Activated CD4-positive, alpha-beta T cell treated with anti-CD3 and anti-CD28 coated beads, Interleukin-2, amount 50 U/mL, for 48 hours (primary cell): ENCODE results near the gene LATS2.

Experiments used
- DNase-seq, 2 experiments: peaks; one replicate each; pipeline ENCODE4 v3.0.0-alpha.2; 2020

LATS2 gene

DNA sequence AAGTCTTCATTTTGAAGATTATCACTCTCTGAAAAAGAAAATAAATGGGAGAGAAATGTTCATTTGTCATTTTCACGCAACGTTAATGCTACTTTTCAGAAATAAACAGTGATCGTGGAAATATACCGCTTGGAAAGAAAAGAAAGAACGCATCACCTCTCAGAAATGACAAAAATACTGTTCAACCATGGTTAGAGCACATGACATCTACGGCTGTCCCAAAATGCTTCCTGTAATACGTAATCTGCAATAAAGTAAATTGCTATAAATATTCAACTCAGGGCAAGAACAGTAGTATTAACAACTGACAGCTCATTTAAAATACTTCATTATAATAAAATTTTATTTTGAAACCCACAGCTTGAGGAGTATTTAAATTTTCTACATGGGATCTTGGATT lies 15.2 kb downstream of the LATS2 start:
- no peak for DNase-seq

DNA sequence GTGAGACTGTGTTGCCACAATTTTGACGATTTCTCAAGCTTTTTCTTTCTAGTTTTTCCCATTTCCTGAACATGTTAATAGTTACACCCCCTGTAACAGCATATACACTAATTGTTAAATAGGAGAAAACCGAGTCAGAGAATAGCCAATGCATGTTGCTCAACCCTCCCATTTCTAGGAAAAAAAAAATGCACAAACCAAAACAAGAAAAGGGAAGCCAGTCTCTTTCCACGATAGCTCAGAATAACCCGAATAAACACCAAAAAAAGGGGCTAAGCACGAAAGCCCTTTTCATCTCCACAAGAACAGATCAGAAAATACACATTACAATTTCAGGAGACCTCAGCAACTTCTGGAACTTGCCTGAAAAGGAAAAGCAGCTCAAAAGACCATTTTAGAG lies 16.3 kb downstream of the LATS2 start:
- DNase-seq: no peak

DNA sequence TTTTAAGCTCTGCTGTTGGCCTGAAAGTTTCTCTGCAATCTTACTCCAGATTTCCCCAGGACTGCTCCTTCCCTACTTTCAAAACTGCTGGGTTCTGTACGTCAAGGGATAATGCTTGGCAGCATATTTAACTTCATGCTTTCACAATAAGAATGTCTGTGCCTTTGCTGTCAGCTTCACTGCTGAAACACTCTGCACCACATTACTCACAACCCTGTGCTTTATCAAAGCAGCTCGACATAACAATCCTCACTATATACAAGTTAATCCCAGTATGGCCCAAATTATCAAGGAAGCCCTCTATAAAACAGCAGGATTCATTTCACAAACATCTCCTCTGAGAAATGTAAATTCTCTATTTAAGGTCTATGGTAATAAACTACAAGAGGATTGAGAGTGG lies 17.5 kb downstream of the LATS2 start:
- no peak for DNase-seq

DNA sequence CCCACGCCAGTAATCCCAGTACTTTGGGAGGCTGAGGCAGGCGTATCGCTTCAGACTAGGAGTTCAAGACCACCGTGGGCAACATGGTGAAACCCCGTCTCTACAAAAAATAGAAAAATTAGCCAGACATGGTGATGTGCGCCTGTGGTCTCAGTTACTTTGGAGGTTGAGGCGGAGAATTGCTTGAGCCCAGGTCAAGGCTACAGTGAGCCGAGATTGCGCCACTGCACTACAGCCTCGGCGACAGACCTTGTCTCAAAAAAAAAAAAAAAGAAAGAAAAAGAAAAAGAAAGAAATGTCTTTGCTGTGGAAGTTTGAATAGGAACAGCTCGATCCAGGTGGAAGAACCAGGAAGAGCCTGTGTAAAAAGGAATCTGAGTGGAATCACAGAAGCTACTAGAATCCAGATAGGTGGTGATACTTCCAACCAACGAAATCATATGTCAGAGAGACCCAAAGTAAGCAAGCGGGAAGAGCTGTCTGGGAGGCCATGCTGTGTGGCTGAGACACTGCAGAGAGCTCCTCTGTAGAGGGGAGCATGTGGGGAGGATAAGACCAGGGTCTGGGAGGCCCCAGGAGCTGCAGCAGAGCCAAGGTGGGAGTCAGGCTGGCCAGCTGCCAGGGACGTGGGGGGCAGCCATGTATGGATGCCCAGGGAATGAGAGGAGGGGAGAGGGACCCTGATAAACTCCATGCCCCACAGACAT lies 21.1 kb downstream of the LATS2 start:
- no peak for DNase-seq

DNA sequence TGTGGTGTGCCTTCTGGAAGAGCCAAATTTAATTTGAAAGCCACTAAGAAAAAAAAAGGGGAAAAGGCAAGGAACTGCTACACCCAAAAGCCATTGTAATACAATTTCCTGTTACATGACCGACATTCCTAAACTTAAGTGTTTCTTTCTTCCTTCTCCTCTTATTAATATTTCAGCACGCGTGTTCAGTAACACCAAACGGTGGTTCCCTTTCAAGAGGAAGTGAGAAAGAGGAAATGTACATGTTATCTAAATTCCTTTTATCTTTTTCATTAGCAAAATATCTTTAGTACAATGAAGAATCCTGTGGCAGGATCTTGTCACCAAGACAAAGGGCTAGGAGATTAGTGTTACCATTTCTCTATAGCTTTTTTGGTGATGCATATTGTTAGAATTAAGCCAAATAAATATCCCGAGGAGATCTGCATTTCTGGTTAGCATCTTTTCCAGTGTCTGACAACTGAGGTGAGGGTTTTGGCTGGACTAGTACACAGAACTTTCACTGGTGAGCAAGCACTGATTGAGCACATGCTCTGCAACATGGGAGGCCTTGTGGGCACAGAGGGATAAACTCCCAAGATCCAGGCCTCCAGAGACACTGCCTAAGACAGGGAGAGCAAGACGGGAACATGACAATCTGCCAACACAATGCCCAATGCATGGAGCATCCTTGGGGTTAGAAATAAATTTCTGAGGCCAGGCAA lies 22.1 kb downstream of the LATS2 start:
- no peak for DNase-seq

DNA sequence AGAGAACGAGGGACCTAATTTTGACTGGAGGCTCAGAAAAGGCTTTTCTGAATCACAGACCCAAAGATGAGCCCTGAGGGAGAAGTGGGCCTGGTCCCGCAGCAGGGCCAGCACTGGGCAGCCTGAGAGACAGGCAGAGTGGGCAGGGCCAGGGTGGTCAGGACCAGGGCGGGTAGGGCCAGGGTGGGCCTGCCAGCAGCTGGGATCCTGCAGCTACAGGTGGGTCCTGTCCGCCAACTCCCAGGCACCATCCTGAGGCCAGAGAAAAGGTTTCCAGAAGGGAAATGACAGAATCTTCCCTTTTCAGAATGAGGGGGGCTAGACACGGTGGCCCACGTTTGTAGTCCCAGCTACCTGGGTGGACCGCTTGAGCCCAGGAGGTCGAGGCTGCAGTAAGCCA lies 23.7 kb downstream of the LATS2 start:
- DNase-seq: no peak

DNA sequence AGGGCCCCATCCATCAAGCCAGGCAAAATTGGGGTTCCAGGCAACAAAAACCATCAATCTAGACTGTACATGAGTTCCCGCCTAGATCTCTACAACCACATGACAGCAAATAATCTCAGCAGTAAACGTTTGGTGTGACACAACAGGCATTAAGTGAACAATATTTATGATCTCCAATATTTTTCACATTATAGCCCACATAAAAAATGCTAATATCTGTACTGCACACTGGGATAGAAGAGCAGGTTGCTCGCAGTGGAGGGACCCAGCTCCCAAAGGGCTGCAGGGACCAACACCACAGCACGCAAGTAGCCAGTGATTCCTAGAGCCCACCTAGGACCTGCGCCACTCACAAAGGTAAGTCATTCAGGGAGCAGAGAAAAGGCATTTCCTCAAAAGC lies 25.9 kb downstream of the LATS2 start:
- no peak for DNase-seq

DNA sequence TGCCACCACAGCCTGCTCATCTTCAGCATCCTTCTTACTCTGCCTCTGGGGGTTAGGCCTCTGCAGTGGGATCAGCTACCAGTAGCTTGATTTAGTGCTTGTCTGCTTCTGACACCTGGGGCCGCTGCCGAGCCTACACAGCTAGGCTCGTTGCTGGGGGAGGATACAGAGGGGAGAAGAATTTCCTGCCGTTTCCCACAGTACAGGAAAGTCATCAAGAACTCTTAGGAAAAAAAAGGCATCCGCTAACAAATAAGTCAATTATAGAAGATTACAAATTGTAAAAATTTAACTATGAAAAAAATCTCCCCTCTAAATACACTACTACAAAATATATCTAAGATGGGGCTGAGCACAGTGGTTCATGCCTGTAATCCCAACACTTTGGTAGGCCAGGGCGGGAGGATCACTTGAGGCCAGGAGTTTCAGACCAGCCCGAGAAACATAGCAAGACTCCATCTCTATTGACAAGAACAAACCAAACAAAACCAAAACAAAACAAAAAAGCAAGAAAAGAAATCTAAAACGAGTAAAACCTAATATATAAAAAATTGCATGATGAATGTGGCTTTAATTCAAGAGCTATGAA lies 26.7 kb downstream of the LATS2 start:
- DNase-seq: no peak

DNA sequence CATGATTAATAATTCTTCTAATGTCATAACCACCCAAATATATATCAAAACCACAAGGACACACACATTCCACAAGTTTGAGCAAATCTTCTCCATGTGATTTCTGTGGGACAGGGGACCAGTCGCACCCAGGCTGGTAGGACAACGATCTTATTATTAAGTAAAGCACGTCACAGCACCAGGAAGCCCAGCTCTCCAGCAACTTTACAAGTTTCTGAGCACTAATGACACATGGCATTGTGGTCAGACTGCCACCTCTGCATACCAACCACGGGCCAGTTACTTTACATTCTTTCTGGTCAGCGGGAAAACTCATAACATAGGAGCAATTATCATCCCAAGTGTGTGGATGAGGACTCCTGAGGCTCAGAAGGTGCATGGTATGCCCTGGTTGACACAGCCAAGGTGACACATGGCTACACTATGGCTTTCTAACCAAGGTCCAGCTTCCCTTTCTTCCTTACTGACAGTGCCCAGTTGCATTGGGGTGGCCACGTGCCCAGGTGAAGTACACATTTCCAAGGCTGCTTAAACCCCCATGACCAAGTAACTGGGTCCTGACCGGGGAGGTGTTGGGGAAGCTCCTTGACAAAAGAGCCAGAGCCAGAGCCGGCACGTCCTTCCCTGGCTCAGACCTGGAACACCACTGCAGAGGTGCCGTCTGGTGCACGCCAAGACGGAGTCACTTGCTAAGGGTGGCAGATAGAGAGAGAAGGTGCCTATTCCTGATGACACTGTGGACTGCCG lies 27.4 kb downstream of the LATS2 start:
- no peak for DNase-seq

DNA sequence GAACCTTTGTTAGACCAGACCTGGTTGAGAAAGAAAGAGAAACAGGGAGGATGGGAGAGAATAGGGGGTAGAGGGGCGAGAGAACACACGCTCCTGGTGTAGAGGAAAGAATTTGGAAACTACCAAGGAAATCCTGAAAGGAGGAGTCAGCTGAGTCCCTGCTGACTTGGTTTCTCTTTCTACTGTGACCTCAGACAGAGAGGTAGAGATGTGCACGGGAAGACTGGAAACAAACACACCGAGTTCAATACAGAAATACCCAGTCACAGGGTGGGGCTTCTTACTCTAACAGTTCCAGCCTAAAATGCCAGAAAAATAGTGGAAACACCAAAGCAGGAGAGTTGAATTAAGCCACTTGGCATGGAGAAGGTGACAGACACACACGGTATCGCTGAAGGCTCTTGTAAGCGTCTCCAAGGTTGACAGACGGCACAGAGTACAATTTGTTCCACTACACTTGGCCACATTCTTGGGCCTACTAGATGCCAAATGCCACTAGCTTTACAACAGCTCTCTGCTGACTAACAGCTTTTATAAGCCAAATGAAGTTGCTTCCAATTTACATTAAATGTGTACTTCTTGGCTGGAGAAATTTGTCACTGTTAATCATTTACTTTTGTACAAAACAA lies 28.1 kb downstream of the LATS2 start:
- no peak for DNase-seq

DNA sequence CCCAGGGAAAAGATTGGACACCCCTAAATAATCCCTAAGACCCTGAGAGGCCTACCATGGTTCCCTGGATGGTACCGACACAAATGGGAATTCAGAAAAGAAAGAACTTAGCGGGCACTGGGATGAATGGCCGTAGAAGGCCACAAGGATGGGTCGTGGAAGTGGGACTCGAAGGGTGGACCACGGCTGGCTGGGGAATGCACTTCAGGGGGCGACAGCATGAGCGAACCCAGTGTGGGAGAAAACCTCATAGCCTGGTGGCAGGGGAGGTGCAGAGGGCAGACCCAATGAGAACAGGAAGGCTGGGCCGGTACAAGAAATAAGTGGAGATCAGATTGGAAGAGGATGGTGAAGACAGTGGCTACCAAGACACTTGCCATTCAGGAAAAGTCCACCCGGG lies 28.7 kb downstream of the LATS2 start:
- DNase-seq: no peak

DNA sequence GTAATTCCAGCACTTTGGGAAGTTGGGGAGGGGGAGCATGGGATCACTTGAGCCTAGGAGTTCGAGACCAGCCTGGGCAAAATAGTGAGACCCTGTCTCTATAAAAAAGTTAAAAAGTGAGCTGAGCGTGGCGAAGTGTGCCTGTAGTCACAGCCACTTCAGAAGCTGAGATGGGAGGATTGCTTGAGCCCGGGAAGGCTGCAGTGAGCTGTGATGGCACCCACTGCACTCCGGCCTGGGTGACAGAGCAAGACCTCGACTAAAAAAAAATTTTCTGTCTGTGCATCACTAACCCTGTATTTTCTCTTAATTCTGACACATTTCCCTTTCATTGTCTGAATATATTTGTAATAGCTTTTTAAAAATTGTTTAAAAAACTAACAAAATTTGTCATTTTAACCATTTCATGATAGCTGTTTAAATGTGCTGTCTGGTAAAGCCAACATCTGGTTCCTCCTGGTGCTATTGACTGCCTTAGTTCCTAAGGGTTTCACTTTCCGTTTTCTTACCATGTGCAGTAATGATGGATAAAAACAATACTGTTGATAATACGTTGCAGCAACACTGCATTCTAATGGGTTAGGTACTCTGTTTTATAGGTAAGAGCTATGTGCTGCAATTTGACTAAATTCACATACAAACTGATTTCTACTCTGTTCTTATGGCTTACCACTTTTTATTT lies 29.7 kb downstream of the LATS2 start:
- DNase-seq: no peak

DNA sequence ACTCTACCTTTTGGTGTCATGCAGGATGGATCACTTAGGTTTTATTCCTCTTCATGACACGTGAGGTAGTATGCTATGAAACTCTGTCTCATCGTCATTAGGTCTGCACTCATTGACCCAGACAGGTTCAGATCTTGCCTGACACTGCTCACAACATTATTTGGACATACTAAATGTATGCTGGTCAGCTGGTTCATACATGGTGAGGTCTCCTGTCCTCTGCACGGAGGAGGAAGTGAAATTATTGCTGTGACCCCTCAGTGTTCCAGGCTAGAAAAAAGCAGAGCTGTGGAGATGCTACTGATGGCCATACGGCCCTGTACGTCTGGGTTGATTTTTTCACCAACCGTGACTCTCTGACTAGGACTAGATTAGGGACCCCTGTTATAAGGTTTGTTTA lies 35.8 kb downstream of the LATS2 start:
- DNase-seq: no peak

DNA sequence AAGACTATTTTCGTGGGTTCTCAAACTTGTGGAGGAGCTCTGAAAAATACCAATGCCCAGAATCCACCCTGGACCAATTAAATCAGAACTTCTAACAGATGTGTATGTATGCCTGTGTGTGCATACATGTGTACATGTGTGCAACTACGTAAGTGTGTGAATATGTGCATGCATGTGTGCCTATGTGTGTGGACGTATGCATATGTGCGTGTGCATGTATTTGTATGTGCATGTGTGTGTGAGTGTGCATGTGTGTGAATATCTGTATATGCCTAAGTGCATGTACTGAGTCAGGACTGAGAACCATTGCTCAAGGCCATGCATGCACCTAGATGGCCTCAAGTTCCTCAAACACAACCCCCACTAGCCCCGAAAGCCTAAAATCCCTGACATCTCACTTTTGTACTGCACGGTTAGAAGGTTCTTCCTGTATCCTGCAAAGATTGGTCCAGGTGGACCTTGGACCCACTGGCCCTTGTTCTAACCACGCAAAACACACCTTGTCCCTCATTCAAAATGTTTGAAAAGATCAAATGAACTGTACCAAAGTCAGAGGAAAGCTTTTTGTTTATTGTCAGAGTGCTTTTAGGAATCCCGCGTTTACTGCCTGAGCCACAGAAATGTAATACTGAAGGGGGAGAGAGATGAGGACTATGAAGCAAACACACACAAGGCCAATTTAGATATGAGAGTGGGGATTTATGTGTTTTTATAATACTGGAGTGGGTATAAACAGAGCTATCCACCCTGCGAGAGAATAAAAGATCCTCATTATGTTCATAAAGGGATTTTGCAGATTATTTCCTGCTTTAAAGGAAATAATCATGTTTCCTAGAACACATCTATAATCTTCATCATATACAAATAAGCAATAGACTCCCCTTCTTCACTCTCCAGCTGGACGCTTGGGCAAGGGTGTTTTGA lies 39.1 kb downstream of the LATS2 start:
- no peak for DNase-seq

DNA sequence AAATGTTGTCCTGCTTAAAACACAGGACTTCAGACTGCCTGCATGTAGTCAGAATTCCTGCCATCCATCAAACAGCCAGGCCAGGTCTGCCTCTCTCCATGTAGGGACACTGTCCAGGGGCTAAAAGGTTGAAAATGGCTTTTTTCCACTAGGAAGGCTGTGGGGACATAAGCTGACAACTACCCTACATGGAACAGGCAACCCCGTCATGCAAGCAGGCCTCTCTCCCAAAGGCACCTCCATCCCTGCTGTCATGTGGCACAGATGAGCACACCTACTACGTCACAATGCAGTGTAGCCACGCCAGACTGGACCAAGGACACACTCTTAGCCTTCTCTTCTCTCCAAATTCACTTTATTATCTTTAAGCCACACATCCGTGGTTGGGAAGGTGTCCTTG lies 40.8 kb downstream of the LATS2 start:
- DNase-seq: no peak

DNA sequence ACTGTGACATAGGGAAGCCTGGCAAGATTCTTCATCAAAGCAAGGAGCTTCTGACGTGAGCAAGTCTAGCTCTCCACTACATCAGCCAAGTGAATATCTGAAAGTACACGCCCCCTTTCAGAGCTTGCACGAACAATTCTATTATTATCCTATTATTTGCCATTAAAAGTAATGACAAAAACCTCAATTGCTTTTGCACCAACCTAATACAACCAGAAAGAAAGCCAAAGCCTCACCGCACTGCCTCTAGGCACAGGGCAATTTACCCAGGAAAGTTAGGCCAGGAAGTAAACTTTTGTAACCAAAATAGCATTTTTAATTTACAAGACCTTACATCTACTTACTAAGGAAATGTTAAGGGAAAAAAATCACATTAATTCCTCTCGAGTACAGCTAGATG lies 41.2 kb downstream of the LATS2 start:
- DNase-seq: no peak

DNA sequence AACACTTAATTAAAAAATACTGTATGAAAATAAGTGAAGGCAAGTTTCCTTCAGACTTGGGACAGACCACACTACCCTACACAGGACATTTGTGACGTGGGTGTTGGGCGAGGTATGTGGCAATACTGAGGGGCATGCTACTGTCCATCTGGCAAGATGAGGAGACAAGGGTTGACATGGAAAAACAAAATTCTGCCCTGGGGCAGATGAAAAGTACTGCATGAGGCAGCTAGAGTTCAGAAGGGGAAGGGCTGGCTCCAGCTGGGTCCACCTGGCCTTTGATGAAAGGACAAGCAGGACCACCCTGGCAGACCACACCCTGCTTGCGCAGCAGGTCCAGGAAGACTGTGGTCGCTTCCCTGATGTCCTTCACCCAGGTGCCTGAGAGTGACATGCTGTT lies 43.2 kb downstream of the LATS2 start:
- no peak for DNase-seq

DNA sequence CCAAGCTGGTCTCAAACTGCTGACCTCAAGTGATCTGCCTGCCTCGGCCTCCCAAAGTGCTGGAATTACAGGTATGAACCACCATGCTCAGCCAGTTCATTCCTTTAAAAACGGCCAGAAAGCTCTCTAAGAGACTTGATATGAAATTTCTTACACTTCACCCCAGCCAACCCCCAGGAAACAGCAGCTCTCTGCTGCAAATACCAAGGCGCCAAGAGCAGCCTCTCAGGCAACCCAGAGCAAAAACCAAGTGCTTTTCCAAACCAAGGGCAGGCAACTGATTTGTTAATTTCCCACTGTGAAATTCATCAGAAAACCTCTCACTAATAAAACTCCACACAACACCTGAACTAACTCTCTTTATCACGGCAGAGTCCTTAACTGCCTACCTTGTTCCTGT lies 44.9 kb downstream of the LATS2 start:
- DNase-seq: no peak

DNA sequence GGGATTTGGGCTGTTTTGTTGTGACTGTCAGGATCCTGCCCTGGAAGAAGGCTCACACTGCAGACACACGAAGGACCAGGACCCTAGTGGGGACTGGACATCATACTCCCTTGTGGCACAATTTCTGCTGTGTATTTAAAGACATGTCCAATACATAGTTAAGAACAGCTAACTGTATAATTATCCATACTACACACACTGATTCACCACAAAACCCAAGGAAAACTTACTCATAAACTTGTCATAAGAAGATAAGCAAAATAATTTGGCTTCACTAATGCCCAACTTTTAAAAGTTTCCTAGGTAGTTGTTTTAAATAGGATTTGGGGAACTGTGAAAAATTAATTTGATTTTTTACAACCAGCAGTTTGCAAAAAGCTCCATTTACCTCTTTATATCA lies 46.1 kb downstream of the LATS2 start:
- no peak for DNase-seq

DNA sequence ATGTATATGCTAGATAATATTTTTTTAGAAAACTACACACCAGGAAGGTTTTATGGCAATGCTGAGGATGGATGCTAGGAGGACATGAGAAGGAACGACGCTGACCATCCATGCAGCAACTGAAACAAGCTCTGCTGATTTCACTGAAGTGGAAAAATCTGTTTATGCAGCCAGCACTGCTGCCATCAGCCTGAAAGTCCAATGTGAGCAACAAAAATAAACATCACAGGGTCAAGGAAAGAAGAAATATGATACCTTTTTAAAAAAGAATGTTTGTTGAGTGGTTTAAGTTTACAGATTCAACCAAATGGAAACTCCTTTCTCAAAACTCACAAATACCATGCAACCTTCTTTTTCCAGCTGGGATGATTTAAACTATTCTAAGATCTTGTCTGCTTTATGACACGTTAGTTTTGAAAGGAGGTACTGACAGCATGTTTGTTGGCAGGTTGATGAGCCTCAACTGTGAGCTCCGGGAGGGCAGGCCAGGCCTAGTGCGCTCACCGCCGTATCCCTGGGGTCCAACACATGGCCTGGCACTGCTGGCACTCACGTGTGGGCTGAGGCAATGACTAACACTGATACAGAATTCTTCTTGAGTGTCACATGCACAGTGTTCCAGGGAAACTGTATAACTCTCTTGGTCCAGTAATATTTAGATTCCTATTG lies 46.8 kb downstream of the LATS2 start:
- DNase-seq: no peak

DNA sequence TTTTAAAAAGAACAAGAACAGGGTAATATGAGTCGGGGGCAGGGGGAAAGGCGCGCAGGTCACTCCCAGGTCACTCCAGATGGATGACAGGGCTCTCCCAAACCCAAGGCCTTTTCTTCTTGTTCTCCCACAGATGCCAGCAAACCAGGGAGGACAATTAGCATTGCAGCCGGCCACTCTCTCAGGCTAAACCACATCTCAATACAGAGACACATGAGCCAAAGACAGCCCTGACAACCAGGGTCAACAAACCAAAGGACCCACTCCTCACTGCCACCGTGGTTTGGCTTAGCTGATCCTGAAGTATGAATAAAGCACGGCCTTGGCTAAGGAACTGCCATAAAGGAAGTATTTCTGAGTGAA lies 47.3 kb downstream of the LATS2 start:
- no peak for DNase-seq
